ENCODE results near the gene PGAP3.

The PGAP3 gene

GRCh38 chr17:39660397-39661385 is 27.2 kb downstream of the PGAP3 start:
- no peak for DNase-seq (ENCODE audit: low read depth in 2 of 2)

- no peak for DNase-seq (ENCODE audit: low read depth in 2 of 2)
Measured at GRCh38 chr17:39660011-39660360, 27.9 kb downstream of the PGAP3 start.

- DNase-seq (ENCODE audit: low read depth in 2 of 2) = no peak
Measured at GRCh38 chr17:39659279-39660010, 28.4 kb downstream of the PGAP3 start.

- DNase-seq (ENCODE audit: low read depth in 2 of 2) = no peak
Measured at GRCh38 chr17:39658760-39659159, 29.1 kb downstream of the PGAP3 start.

GRCh38 chr17:39658346-39658745 is 29.5 kb downstream of the PGAP3 start:
- no peak for DNase-seq (ENCODE audit: low read depth in 2 of 2)

GRCh38 chr17:39655105-39655504 is 32.8 kb downstream of the PGAP3 start:
- DNase-seq (ENCODE audit: low read depth in 2 of 2) = no peak

- DNase-seq (ENCODE audit: low read depth in 2 of 2) = peak; percentile 41 to 64
Measured at GRCh38 chr17:39653662-39654331, 34.1 kb downstream of the PGAP3 start.

GRCh38 chr17:39653316-39653661 is 34.6 kb downstream of the PGAP3 start:
- no peak for DNase-seq (ENCODE audit: low read depth in 2 of 2)

GRCh38 chr17:39652587-39653315 is 35.1 kb downstream of the PGAP3 start:
- no peak for DNase-seq (ENCODE audit: low read depth in 2 of 2)

GRCh38 chr17:39651923-39652586 is 35.8 kb downstream of the PGAP3 start:
- DNase-seq (ENCODE audit: low read depth in 2 of 2) = no peak

GRCh38 chr17:39650121-39650579 is 37.7 kb downstream of the PGAP3 start:
- DNase-seq (ENCODE audit: low read depth in 2 of 2) = no peak

GRCh38 chr17:39648616-39649366 is 39.1 kb downstream of the PGAP3 start:
- DNase-seq (ENCODE audit: low read depth in 2 of 2) = no peak

GRCh38 chr17:39647256-39647655 is 40.6 kb downstream of the PGAP3 start:
- no peak for DNase-seq (ENCODE audit: low read depth in 2 of 2)

- no peak for DNase-seq (ENCODE audit: low read depth in 2 of 2)
Measured at GRCh38 chr17:39643271-39643670, 44.6 kb downstream of the PGAP3 start.

GRCh38 chr17:39642291-39643074 is 45.4 kb downstream of the PGAP3 start:
- DNase-seq (ENCODE audit: low read depth in 2 of 2) = no peak

- DNase-seq (ENCODE audit: low read depth in 2 of 2) = no peak
Measured at GRCh38 chr17:39641883-39642282, 46.0 kb downstream of the PGAP3 start.

GRCh38 chr17:39641097-39641496 is 46.8 kb downstream of the PGAP3 start:
- no peak for DNase-seq (ENCODE audit: low read depth in 2 of 2)

GRCh38 chr17:39640591-39641031 is 47.2 kb downstream of the PGAP3 start:
- no peak for DNase-seq (ENCODE audit: low read depth in 2 of 2)

Data from stimulated activated CD8-positive, alpha-beta memory T cell treated with anti-CD3 and anti-CD28 coated beads, Interleukin-2, amount 100 ng/mL, for 1 hour (primary cell).